GM19324 (cell line): Measurements from ENCODE around the gene LHPP.
"Not testable (repeated sequence)": the region's sequence is repeated elsewhere in the genome, so short reads cannot be mapped to it uniquely, and the experiment has no call there.

Experiments
- ATAC-seq: cut with Tn5 transposase; IDR thresholded peaks from one replicate; pipeline ENCODE4 v1.9.1; 2021; ENCODE audit warnings: mild to moderate bottlenecking, moderate library complexity; ENCODE audit not compliant: unreplicated experiment, low FRiP score

The LHPP gene

GRCh38 chr10:124566981-124567835 lies 105.6 kb downstream of the LHPP start:
- no peak for ATAC-seq

- no peak for ATAC-seq
Measured at GRCh38 chr10:124568339-124568738, 106.7 kb downstream of the LHPP start.

GRCh38 chr10:124568848-124569622 lies 107.4 kb downstream of the LHPP start:
- no peak for ATAC-seq

- no peak for ATAC-seq
Measured at GRCh38 chr10:124569623-124570470, 108.2 kb downstream of the LHPP start.

GRCh38 chr10:124570646-124571045 lies 109.0 kb downstream of the LHPP start:
- no peak for ATAC-seq

- ATAC-seq: no peak
Measured at GRCh38 chr10:124572751-124573150, 111.1 kb downstream of the LHPP start.

- no peak for ATAC-seq
Measured at GRCh38 chr10:124573726-124574455, 112.3 kb downstream of the LHPP start.

- no peak for ATAC-seq
Measured at GRCh38 chr10:124574456-124575070, 112.9 kb downstream of the LHPP start.

- no peak for ATAC-seq
Measured at GRCh38 chr10:124575107-124576035, 113.7 kb downstream of the LHPP start.

GRCh38 chr10:124576526-124577420 lies 115.2 kb downstream of the LHPP start:
- no peak for ATAC-seq

- no peak for ATAC-seq
Measured at GRCh38 chr10:124577651-124578050, 116.0 kb downstream of the LHPP start.

- no peak for ATAC-seq
Measured at GRCh38 chr10:124578231-124579010, 116.8 kb downstream of the LHPP start.

- no peak for ATAC-seq
Measured at GRCh38 chr10:124579011-124579399, 117.4 kb downstream of the LHPP start.

GRCh38 chr10:124586142-124586541 lies 124.5 kb downstream of the LHPP start:
- ATAC-seq: no peak

- no peak for ATAC-seq
Measured at GRCh38 chr10:124587811-124588211, 126.2 kb downstream of the LHPP start.

- not testable (repeated sequence) for ATAC-seq
Measured at GRCh38 chr10:124588341-124588735, 126.7 kb downstream of the LHPP start.
